22Rv1 (cell line): ENCODE measurements around the gene MINDY4.

Source experiments
- H3K27ac ChIP-seq: fragments of 450-650 bp; 2 replicates; pipeline ENCODE4 v1.5.1; 2017
- ZFX ChIP-seq: fragments of 450-650 bp; IDR thresholded peaks from 2 replicates; pipeline ENCODE4 v1.6.1; 2017; ENCODE audit warnings: antibody characterized with exemption, borderline replicate concordance
- TF ChIP-seq, protein P1 (sequence below): fragments of 450-650 bp; IDR thresholded peaks from 2 replicates; pipeline ENCODE4 v1.5.1; 2017; ENCODE audit warnings: mild to moderate bottlenecking

Gene MINDY4

DNA sequence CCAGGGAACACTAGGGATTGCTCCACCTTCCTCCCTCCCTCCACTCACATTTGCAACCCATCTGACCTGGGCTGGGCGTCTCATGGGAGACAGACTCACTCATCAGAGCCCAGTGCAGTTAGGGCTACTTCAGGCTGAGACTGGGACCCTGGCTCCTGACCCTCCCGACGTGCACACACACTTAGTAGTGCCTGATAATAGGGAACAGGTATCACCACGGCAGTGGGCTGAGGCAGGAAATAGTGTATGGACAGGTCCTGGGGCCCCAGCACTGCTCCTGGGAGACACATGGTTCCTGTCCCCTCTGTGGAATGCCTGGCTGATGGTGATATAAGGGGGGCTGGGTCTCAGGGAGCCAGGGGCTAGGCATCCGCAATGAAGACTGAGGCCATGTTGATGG lies 154.7 kb downstream of the MINDY4 start:
- H3K27ac ChIP-seq, result no peak overlapping the region
- TF ChIP-seq, protein P1, sequence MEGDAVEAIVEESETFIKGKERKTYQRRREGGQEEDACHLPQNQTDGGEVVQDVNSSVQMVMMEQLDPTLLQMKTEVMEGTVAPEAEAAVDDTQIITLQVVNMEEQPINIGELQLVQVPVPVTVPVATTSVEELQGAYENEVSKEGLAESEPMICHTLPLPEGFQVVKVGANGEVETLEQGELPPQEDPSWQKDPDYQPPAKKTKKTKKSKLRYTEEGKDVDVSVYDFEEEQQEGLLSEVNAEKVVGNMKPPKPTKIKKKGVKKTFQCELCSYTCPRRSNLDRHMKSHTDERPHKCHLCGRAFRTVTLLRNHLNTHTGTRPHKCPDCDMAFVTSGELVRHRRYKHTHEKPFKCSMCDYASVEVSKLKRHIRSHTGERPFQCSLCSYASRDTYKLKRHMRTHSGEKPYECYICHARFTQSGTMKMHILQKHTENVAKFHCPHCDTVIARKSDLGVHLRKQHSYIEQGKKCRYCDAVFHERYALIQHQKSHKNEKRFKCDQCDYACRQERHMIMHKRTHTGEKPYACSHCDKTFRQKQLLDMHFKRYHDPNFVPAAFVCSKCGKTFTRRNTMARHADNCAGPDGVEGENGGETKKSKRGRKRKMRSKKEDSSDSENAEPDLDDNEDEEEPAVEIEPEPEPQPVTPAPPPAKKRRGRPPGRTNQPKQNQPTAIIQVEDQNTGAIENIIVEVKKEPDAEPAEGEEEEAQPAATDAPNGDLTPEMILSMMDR, result no peak
- no peak for TF ChIP-seq ZFX

DNA sequence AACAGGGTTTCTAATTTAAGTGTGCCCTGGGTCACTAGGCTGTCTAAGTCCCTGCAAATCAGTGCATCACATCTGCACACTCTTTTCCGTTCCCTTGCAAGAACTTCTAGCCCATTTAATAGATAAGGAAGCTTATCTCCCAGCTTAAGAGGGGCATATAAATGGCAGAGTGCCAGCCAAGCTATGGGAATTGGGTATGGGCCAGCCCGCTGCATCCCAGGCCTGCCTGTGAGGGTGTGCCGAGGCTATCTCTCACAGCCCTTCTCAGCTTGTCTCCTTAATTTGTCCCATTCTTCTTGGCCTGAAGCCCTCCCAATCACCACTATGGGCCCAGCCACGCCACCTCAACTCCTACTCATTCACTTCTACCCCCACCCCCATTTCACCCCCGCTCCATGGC lies 155.1 kb downstream of the MINDY4 start:
- TF ChIP-seq, protein P1, result no peak
- no peak for TF ChIP-seq ZFX
- no peak overlapping the region for H3K27ac ChIP-seq

DNA sequence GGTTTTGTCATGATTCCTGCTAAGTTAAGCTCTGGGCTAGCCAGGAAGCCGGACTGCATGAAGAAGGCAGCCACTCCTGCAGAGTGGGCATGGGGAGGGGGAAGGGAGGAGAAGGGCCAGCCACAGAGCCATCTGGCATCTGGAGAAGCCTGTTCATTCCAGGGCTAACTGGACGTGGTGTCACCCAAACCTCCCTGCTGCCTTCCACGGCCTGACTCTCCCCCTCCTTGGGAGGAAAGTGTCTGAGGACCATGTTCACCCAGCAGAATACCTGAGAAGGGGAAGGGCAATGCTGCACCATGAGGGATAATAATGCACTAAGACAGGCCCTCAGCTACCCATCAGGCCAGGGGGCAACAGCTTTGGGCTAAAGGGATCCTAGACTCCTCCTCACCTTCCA lies 155.8 kb downstream of the MINDY4 start:
- TF ChIP-seq, protein P1, result no peak
- TF ChIP-seq ZFX, result no peak
- no peak overlapping the region for H3K27ac ChIP-seq

DNA sequence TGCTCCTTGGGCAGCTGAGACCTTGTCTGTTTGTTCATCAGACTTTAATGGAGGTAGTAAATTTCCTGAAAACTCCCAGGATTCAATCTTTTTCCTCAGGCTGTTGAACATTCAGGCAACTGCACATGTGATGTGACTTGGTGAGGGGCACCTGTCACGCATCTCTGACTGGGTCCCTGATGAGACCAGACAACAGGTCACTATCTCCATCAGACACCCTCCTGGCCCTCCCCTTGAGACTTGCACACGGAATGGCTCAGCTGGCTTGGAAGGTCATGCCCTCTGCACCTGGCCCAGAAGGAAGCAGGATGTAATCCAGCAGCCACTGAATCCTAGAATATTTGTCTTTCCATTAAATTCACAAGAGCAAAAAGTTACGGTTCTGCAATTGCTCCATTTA lies 156.3 kb downstream of the MINDY4 start:
- no peak overlapping the region for H3K27ac ChIP-seq
- TF ChIP-seq, protein P1, result no peak
- TF ChIP-seq ZFX, result no peak

DNA sequence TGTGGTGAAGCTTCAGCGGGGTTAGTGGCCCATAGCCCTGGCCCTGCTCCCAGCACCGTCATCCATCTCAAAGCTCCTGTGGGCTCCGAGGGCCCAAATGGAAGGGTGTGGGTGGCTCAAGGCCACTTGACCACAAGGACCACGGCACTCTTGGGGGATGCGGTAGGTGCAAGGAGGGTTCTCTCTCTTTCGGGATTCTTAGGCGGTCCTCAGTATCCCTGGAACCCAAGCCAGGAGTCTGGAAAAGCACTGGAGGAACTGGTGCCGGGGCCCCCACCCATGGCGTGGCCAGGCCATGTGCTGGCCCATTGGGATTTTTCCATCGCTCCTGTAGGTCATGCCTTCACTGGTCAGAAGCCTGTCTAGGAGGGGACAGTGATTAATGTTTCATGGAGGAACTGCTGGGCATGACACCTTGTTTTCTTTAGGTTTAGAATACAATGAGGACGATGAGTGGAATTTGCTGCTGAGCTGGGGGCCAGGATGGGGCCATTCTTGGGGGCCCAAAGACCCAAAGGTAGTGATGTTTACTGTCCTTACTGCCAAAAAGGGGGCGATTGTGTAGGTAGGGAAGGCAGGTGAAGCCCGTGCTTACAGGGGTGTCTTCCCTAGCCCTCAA lies 157.1 kb downstream of the MINDY4 start:
- H3K27ac ChIP-seq, result no peak overlapping the region
- TF ChIP-seq ZFX, result no peak
- TF ChIP-seq, protein P1, result no peak

DNA sequence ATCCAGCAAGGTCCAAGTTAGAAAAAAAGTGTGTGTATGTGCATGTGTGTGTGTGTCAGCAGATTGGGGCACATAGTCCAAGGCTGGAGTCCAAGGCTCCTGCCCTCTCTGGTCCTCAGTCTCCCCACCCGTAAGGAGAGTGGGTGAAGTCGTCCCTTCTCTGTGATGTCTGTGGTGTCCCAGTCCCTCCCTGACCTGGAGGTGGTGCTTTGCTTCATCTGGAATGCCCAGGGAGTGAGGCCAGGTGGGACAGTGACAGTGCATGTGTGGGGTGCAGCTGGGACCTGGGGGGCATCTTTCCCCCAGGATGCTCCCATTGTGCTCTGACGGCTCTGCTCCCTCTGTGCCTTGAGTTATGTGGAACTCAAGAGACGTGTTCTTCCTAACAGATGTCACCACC lies 158.5 kb downstream of the MINDY4 start:
- no peak for TF ChIP-seq ZFX
- TF ChIP-seq, protein P1, result no peak
- no peak overlapping the region for H3K27ac ChIP-seq

DNA sequence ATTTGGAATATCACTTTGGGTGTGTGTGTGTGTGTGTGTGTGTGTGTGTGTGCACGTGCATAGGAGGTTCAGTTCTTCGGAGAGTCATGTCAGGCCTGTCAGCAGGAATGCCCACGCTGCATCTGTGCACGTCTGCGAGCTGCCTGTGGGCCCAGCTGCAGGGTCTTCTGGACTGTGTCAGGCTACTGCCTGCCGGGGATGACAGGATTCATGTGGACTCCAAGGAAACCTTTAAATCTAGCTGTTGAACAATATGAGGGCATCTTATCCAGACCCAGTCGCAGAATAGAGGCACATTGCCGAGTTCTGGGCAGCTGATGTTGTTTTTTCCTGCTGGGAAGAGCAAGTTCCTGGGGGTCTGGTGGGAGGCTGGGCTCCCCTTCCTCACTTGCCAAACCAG lies 159.4 kb downstream of the MINDY4 start:
- H3K27ac ChIP-seq, result no peak overlapping the region
- TF ChIP-seq, protein P1, result no peak
- TF ChIP-seq ZFX, result no peak
